HepG2 (cell line): ENCODE data around the gene IL17RC. TPM values are rescaled to one million over a fixed set of nuclear protein-coding genes. Genes with fewer than 3 reads are reported as not detected.
A peak's percentile ranks its signal among the peaks of the same experiment; 100 is the strongest.

Experiments used
- ELF3 ChIP-seq: IDR thresholded peaks from 2 replicates; pipeline ENCODE4 v1.6.1; 2016; ENCODE audit warnings: missing genetic modification reagents, missing compliant biosample characterization
- ELK4 ChIP-seq: sonication (generic); formaldehyde crosslinking; IDR thresholded peaks from 2 replicates; pipeline ENCODE4 v1.9.0; 2021; ENCODE audit warnings: missing genetic modification reagents, borderline replicate concordance
- FIP1L1 ChIP-seq: fragments of 200-400 bp; formaldehyde crosslinking; IDR thresholded peaks from 2 replicates; pipeline ENCODE4 v1.6.1; 2018; ENCODE audit warnings: low read depth, mild to moderate bottlenecking, low read length, moderate library complexity, borderline replicate concordance; ENCODE audit not compliant: insufficient read depth
- FOXP4 ChIP-seq: sonication (generic); formaldehyde crosslinking; IDR thresholded peaks from 2 replicates; pipeline ENCODE4 v1.4.0; 2020; ENCODE audit warnings: missing genetic modification reagents
- JUN ChIP-seq: sonication (generic); formaldehyde crosslinking; IDR thresholded peaks from 2 replicates; pipeline ENCODE4 v1.4.0; 2020; ENCODE audit warnings: mild to moderate bottlenecking, missing genetic modification reagents
- NFATC3 ChIP-seq: sonication (generic); formaldehyde crosslinking; IDR thresholded peaks from 2 replicates; pipeline ENCODE4 v1.5.1; 2020; ENCODE audit warnings: mild to moderate bottlenecking, missing genetic modification reagents
- RBFOX2 ChIP-seq: fragments of 200-400 bp; formaldehyde crosslinking; IDR thresholded peaks from 2 replicates; pipeline ENCODE4 v1.6.1; 2017; ENCODE audit warnings: low read depth, mild to moderate bottlenecking, low read length
- SP1 ChIP-seq, 2 experiments: fragments of 450-650 bp in 1 of 2; sonication (generic) in 1 of 2; formaldehyde crosslinking in 1 of 2; IDR thresholded peaks; 2 replicates each; pipeline versions ENCODE4 v1.4.0 to v1.6.1; 2016 to 2020; ENCODE audit warnings: missing genetic modification reagents in 1 of 2
- TIGD3 ChIP-seq: sonication (generic); formaldehyde crosslinking; IDR thresholded peaks from 2 replicates; pipeline ENCODE4 v1.5.1; 2020; ENCODE audit warnings: mild to moderate bottlenecking, missing genetic modification reagents, borderline replicate concordance
- ZFP90 ChIP-seq: sonication (generic); formaldehyde crosslinking; IDR thresholded peaks from 2 replicates; pipeline ENCODE4 v1.8.0; 2022; ENCODE audit warnings: missing genetic modification reagents, mild to moderate bottlenecking, inconsistent platforms, borderline replicate concordance
- ZNF160 ChIP-seq: sonication (generic); formaldehyde crosslinking; IDR thresholded peaks from 2 replicates; pipeline ENCODE4 v1.8.0; 2022; ENCODE audit warnings: mild to moderate bottlenecking, inconsistent platforms, missing genetic modification reagents
- ZNF180 ChIP-seq: sonication (generic); formaldehyde crosslinking; IDR thresholded peaks from 2 replicates; pipeline ENCODE4 v1.4.0; 2020; ENCODE audit warnings: low read depth, missing genetic modification reagents, borderline replicate concordance
- ZNF441 ChIP-seq: sonication (generic); formaldehyde crosslinking; IDR thresholded peaks from 2 replicates; pipeline ENCODE4 v1.7.0; 2021; ENCODE audit warnings: missing genetic modification reagents, borderline replicate concordance
- ZNF567 ChIP-seq: sonication (generic); formaldehyde crosslinking; IDR thresholded peaks from 2 replicates; pipeline ENCODE4 v1.8.1; 2023; ENCODE audit warnings: mild to moderate bottlenecking, missing genetic modification reagents, borderline replicate concordance
- ZNF713 ChIP-seq: sonication (generic); formaldehyde crosslinking; IDR thresholded peaks from 2 replicates; pipeline ENCODE4 v1.4.0; 2020; ENCODE audit warnings: mild to moderate bottlenecking, missing genetic modification reagents
- ZNF772 ChIP-seq: sonication (generic); formaldehyde crosslinking; IDR thresholded peaks from 2 replicates; pipeline ENCODE4 v1.5.0; 2020; ENCODE audit warnings: mild to moderate bottlenecking, missing genetic modification reagents
- ZNF776 ChIP-seq: sonication (generic); formaldehyde crosslinking; IDR thresholded peaks from 2 replicates; pipeline ENCODE4 v1.4.0; 2020; ENCODE audit warnings: mild to moderate bottlenecking, missing genetic modification reagents
- polyA plus RNA-seq, 8 experiments: library from polyadenylated mRNA; depleted of rRNA in 3 of 8; stranded (reverse) in 7 of 8; unstranded in 1 of 8; fragments of >200 nt; fragmentation: Illumina TruSeq in 4 of 8; extraction: Trizol in 4 of 8; gene quantifications; 2 replicates each; pipeline versions ENCODE4 v1.2.1 to v1.2.3, GENCODE V29; 2011 to 2016; ENCODE audit warnings: low read depth in 4 of 8, missing spikeins in 1 of 8, mixed read lengths in 1 of 8; ENCODE audit not compliant: insufficient read depth in 1 of 8
- total RNA-seq, 5 experiments: library from RNA; depleted of rRNA; stranded (reverse); fragments of >200 nt; fragmentation: Illumina TruSeq; extraction: Trizol; gene quantifications; 2 replicates each; pipeline ENCODE4 v1.2.3, GENCODE V29; 2016; ENCODE audit warnings: low read depth in 1 of 5

IL17RC gene
- total and polyA plus RNA-seq, 2 of the 13 experiments (the other 11 are each of a cell fraction or from before 2014, with no cell fraction given): 20.7 to 24.0 TPM

- TF ChIP-seq FOXP4 (peak; percentile 68), SP1 (IDR thresholded peaks at IDR 0.05) (no peak), SP1 (CRISPR knock-in tag; IDR thresholded peaks at IDR 0.05) (no peak), ZNF567 (CRISPR knock-in tag) (no peak; the same call in 1 of the 2 replicates), JUN (CRISPR knock-in tag) (0 out of 2 replicates have a peak, but pooled peaks have one; percentile 57), ZNF713 (CRISPR knock-in tag) (no peak), ELF3 (CRISPR knock-in tag) (peak; percentile 33; the same call in 1 of the 2 replicates), FIP1L1 (no peak; the same call in 1 of the 2 replicates), ELK4 (peak; percentile 74; the same call in 1 of the 2 replicates), ZFP90 (CRISPR knock-in tag) (peak; percentile 75; the same call in 1 of the 2 replicates), ZNF441 (peak; percentile 86; the same call in 1 of the 2 replicates), TIGD3 (CRISPR knock-in tag) (no peak), RBFOX2 (peak; percentile 90), ZNF772 (no peak; the same call in 1 of the 2 replicates), NFATC3 (CRISPR knock-in tag) (peak; percentile 84; the same call in 1 of the 2 replicates), ZNF776 (CRISPR knock-in tag) (no peak; the same call in 1 of the 2 replicates), ZNF180 (CRISPR knock-in tag) (peak; percentile 72; the same call in 1 of the 2 replicates), ZNF160 (CRISPR knock-in tag) (peak; percentile 32)
Measured at GRCh38 chr3:9947025-9947995, 30.4 kb downstream of the IL17RC start (continued).
